Cardiac fibroblast (primary cell): Measurements from ENCODE around the gene PPP1R1B.

ENCODE experiments used
- DNase-seq, 2 donors: peaks; one replicate each; pipeline versions ENCODE4 v3.0.0 to v3.0.0-alpha.2; 2010; ENCODE audit warnings: low read depth in 2 of 2
- H3K4me3 ChIP-seq, 2 donors: replicated peaks in 1 of 2; 1 replicate in 1 of 2; 2 replicates in 1 of 2; pipeline ENCODE4 v1.5.1; 2011; ENCODE audit warnings: low read depth in 2 of 2, low read length in 2 of 2, mild to moderate bottlenecking in 2 of 2, moderate library complexity in 1 of 2
- CTCF ChIP-seq: IDR thresholded peaks from one replicate; pipeline ENCODE4 v1.5.1; 2011; ENCODE audit warnings: low read depth, mild to moderate bottlenecking, low read length, inconsistent platforms

PPP1R1B gene

DNA sequence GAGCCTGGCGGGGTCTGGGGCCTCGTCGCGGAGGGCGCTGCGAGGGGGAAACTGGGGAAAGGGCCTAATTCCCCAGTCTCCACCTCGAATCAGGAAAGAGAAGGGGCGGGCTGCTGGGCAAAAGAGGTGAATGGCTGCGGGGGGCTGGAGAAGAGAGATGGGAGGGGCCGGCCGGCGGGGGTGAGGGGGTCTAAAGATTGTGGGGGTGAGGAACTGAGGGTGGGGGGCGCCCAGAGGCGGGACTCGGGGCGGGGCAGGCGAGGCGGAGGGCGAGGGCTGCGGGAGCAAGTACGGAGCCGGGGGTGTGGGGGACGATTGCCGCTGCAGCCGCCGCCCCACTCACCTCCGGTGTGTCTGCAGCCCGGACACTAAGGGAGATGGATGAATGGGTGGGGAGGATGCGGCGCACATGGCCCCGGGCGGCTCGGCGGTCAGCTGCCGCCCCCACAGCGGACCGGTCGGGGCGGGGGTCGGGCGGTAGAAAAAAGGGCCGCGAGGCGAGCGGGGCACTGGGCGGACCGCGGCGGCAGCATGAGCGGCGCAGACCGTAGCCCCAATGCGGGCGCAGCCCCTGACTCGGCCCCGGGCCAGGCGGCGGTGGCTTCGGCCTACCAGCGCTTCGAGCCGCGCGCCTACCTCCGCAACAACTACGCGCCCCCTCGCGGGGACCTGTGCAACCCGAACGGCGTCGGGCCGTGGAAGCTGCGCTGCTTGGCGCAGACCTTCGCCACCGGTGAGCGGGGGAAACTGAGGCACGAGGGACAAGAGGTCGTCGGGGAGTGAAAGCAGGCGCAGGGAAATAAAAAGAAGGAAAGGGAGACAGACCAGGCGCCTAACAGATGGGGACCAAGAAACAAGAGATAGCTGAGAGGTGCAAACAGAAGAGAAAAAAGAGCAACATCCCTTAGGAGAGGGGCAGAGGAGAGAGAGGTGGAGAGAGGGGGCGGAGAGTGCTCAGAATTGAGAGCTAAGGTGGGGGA lies 41.5 kb downstream of the PPP1R1B start, which contains the start of gene PNMT:
Gene PNMT (plus strand): TSS at position 509 of the 980 bp plus-strand sequence. CDS start 23 bp downstream, at position 532.
- H3K4me3 ChIP-seq: peak within 1 kb of the TSS; percentile 10 to 13
- peak; percentile 50 to 59 for DNase-seq
- peak; percentile 61 for TF ChIP-seq CTCF

DNA sequence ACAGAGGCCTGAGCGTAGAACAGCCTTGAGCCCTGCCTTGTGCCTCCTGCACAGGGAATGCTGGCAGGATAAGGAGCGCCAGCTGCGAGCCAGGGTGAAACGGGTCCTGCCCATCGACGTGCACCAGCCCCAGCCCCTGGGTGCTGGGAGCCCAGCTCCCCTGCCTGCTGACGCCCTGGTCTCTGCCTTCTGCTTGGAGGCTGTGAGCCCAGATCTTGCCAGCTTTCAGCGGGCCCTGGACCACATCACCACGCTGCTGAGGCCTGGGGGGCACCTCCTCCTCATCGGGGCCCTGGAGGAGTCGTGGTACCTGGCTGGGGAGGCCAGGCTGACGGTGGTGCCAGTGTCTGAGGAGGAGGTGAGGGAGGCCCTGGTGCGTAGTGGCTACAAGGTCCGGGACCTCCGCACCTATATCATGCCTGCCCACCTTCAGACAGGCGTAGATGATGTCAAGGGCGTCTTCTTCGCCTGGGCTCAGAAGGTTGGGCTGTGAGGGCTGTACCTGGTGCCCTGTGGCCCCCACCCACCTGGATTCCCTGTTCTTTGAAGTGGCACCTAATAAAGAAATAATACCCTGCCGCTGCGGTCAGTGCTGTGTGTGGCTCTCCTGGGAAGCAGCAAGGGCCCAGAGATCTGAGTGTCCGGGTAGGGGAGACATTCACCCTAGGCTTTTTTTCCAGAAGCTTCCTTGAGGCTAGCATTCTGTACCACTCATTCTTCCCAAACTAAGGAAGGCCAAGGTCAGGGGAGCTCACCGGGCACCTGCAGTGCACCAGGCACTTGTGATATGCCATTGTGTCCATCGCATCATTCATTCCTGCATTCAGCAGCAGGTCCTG lies 43.4 kb downstream of the PPP1R1B start:
- no peak overlapping the region for H3K4me3 ChIP-seq
- DNase-seq: no peak
- TF ChIP-seq CTCF: no peak

DNA sequence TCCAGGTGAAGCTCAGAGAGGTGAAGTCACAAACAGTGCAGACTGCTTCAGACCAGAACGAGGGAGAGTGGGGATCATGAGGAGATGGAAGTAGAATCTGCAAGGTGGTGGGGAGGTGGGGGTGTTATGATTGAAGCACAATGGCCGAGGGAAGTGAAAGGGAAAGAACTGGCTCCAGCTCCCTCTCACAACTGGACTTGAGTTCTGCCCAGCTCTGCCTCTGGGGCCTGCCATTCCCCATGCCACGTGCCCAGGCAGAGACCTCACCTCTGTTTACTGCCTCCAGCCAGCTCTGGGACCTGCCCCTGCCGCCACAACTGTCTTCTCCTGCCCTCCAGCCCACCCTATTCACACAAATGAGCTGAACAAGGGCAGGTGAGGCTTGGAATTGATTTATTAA lies 44.0 kb downstream of the PPP1R1B start:
- H3K4me3 ChIP-seq: no peak overlapping the region
- DNase-seq: no peak
- TF ChIP-seq CTCF: no peak

- TF ChIP-seq CTCF: peak; percentile 60
Observed at GRCh38 chr17:39671651-39672521, 45.1 kb downstream of the PPP1R1B start.

GRCh38 chr17:39672522-39673334 lies 46.0 kb downstream of the PPP1R1B start:
- no peak for TF ChIP-seq CTCF
- DNase-seq: no peak
- H3K4me3 ChIP-seq: no peak overlapping the region

More at GRCh38 chr17:39671651-39672521, 45.1 kb downstream of the PPP1R1B start:
- peak; percentile 37 to 50 for DNase-seq
- H3K4me3 ChIP-seq: no peak overlapping the region
